GM12865 (cell line): ENCODE results near the gene CLDN11.

ENCODE experiments used
- DNase-seq: peaks from one replicate; pipeline ENCODE4 v3.0.0; 2010; ENCODE audit warnings: low read depth
- H3K4me3 ChIP-seq: 2 replicates; pipeline ENCODE4 v1.5.1; 2011; ENCODE audit warnings: mild to moderate bottlenecking, low read depth, low read length, control low read depth
- TF ChIP-seq, protein P1 (sequence below): IDR thresholded peaks from 2 replicates; pipeline ENCODE4 v1.5.1; 2011; ENCODE audit warnings: low read length, control low read depth, low read depth, inconsistent platforms; ENCODE audit not compliant: insufficient read depth; ENCODE audit errors: missing control alignments

The CLDN11 gene

DNA sequence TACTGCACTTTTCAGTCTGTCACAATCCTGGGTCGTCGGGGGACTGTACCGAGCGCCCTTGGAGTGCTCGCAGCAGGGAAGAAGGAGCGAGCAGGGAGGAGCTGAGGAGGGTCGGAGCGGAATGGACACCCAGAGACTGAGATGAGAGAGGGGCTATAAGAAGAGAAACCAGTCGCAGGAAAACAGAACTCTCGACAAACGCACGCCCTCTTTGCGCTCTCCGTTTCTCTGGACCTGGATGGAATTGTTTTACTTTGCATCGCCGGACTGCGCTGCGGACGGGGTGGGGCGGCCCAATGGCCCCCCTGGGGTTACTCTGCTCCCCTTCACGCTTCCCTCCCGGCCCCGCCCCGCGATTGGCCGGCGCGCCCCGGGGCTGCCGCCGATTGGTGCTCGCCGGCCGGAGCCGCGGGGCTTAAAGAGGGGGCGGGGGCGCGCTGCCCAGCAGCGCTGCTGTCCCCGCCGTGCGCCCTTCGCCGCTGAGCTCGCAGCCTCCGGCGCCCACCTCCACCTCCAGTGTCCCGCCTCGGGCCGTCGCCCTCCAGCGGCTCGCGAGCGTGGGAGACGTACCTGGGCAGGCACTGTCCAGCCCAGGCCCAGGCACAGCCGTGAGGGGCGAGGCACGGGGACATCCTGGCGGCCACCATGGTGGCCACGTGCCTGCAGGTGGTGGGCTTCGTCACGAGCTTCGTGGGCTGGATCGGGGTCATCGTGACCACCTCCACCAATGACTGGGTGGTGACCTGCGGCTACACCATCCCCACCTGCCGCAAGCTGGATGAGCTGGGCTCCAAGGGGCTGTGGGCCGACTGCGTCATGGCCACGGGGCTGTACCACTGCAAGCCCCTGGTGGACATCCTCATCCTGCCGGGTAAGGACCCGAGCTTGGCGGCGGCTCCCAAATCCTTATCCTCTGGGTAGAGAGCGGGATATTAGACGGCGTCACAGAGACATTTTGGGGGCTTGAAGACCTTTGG lies at the start of gene CLDN11:
Gene CLDN11 (plus strand): TSS at position 447 of the 977 bp plus-strand sequence. CDS start 199 bp downstream, at position 646.
- no peak for DNase-seq
- no peak within 1 kb of the TSS for H3K4me3 ChIP-seq
- TF ChIP-seq, protein P1, sequence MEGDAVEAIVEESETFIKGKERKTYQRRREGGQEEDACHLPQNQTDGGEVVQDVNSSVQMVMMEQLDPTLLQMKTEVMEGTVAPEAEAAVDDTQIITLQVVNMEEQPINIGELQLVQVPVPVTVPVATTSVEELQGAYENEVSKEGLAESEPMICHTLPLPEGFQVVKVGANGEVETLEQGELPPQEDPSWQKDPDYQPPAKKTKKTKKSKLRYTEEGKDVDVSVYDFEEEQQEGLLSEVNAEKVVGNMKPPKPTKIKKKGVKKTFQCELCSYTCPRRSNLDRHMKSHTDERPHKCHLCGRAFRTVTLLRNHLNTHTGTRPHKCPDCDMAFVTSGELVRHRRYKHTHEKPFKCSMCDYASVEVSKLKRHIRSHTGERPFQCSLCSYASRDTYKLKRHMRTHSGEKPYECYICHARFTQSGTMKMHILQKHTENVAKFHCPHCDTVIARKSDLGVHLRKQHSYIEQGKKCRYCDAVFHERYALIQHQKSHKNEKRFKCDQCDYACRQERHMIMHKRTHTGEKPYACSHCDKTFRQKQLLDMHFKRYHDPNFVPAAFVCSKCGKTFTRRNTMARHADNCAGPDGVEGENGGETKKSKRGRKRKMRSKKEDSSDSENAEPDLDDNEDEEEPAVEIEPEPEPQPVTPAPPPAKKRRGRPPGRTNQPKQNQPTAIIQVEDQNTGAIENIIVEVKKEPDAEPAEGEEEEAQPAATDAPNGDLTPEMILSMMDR: peak; percentile 1

DNA sequence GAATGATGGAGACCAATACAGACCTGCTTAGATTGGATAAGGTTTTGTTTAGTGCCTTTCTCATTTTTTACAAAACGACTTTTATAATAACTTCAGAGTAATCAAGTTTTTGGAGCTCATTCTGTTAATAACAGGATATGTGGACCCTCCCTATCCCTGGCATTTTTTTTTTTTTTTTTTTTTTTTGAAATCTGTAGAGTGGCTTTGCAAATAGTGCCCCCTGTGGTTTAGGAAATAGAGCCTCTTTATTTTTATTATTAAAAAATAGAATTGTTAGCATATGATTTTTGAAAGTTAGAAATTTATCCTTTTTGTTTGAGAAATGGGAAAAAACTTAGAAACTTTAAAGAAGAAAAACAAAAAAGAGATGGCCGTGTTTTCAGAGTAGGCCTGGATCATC lies 49.7 kb upstream of the CLDN11 start:
- H3K4me3 ChIP-seq: no peak overlapping the region
- DNase-seq: no peak
- TF ChIP-seq, protein P1: no peak

DNA sequence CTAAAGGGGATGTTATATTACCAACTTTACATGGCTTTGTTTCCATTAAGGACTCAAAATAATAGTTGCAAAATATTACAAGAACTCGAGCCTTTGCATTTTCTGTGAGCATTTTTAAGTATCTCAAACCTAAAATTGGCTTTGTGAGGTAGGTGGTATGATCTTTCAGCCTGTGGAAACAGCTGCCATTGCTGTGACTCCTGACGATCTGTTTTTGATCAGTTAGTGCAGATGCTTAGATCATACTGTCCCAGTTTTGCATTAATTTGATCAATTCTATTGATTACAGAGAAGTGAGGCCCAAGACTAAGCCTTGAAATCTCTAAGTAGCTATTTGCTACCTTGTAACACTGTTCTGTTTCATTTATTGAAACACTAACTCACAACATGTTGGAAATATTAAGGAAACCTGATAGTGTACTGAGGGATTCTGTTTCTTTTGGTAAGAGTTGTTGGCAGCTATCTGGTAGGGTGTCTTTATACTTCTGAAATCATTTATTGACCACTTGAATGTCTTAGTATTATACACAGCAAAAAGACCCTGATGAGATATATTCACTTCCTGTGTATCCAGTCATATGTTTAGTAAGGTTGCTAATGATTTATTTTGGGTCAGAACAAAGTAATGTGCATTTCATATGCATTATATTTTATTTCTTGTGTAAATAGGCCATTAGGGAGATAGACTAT lies 46.3 kb upstream of the CLDN11 start:
- no peak for DNase-seq
- TF ChIP-seq, protein P1: no peak
- no peak overlapping the region for H3K4me3 ChIP-seq

DNA sequence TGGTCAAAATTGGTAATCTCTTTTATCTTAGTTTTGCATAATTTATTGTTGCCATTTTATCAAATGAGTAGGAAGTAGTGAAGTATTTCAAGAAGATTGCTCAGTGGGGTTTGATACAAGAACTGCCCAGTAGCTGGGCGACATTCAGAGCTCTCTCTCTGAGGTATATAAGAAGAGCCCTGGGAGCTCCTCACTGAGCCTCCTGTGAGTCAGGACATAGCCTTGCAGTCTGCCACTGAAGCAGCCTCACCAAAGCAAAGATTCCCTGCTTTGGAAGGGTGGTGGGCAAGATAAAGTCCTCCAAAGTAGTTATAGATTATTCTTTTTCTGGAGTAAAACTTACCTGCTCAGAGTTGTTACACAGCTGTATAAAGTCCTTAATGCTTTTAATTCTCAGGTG lies 35.1 kb upstream of the CLDN11 start:
- H3K4me3 ChIP-seq: no peak overlapping the region
- DNase-seq: no peak
- TF ChIP-seq, protein P1: no peak

DNA sequence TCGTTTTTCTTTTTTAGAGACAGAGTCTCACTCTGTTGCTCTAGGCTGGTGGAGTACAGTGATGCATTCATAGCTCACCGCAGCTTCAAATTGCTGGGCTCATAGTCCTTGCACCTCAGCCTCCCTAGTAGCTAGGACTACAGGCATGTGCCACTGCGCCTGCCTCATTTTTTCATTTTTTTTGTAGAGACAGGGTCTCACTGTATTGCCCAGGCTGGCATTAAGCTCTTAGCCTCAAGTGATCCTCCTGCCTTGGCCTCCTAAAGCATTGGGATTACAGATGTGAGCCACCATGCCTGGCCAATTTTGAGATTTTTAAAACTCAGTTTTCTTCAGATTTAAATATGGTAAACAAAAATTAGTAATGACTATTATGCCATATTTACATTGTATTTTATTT lies 32.2 kb upstream of the CLDN11 start:
- no peak overlapping the region for H3K4me3 ChIP-seq
- TF ChIP-seq, protein P1: no peak
- DNase-seq: no peak

DNA sequence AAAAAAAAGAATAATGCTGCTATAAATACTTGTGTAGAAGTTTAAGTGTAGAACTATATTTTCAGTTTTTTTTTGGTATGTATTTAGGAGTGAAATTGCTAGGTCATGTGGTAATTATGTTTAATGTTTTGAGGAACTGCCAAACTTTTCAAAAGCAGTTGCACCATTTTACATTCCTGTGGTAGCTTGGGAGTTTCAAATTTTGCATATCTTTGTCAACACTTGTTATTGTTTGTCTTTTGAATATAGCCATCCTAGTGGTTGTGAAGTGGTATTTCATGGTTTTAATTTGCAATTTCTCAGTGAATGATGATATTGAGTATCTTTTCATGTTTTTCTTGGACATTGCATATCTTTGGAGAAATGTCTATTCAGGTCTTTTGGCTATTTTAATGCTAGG lies 30.7 kb upstream of the CLDN11 start:
- no peak overlapping the region for H3K4me3 ChIP-seq
- no peak for DNase-seq
- TF ChIP-seq, protein P1: no peak
